Measurements from ENCODE around the gene CRYGN. TPM values are rescaled to one million over a fixed set of nuclear protein-coding genes. Genes with fewer than 3 reads are reported as not detected.
A peak's percentile ranks its signal among the peaks of the same experiment; 100 is the strongest.

Gene CRYGN
- total RNA-seq, 6 donors from 2014 or later = 0.43 to 0.61 TPM; not detected in 4

DNA sequence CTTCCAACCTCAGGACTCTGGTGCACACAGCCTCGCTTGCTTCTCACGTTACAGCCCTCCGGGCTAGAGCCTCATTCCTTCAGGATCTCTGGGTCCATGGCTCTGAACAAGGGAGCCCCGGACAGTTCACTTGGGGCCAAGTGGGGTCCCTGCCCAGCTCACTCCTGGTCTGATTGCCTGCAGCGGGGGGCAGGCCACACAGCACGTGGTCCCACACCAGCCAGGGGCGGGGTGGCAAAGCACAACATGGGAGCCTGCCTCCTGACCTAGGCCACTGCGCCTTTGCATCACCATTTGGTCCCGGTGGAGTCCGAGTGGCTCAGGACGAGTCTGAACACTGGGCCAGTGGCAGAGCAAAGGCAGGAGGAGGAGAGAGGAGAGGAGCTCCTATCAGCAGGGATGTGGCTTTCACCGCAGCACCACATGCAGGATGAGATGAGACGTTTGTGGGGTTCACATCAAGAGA is 13.4 kb upstream of the CRYGN start:
- Histone ChIP-seq H3K9me3 (no peaks in the 10 kb centered on the region), H3K27me3 (no peaks in the 10 kb centered on the region), H3K36me3 (no peaks in the 10 kb centered on the region), H3K4me3 (no peak overlapping the region), H3K4me1 (peaks cover 0 to 2% (median 0%) of the 10 kb centered on the region in 4 donors), H3K27ac (no peak overlapping the region)
- DNase-seq = peak in 1 of 2 donors; percentile 19
- TF ChIP-seq EP300 (IDR thresholded peaks at IDR 0.05) (no peak), POLR2AphosphoS5 (IDR thresholded peaks at IDR 0.05) (no peak), POLR2A (IDR thresholded peaks at IDR 0.05) (no peak)
- TF ChIP-seq, protein P1, sequence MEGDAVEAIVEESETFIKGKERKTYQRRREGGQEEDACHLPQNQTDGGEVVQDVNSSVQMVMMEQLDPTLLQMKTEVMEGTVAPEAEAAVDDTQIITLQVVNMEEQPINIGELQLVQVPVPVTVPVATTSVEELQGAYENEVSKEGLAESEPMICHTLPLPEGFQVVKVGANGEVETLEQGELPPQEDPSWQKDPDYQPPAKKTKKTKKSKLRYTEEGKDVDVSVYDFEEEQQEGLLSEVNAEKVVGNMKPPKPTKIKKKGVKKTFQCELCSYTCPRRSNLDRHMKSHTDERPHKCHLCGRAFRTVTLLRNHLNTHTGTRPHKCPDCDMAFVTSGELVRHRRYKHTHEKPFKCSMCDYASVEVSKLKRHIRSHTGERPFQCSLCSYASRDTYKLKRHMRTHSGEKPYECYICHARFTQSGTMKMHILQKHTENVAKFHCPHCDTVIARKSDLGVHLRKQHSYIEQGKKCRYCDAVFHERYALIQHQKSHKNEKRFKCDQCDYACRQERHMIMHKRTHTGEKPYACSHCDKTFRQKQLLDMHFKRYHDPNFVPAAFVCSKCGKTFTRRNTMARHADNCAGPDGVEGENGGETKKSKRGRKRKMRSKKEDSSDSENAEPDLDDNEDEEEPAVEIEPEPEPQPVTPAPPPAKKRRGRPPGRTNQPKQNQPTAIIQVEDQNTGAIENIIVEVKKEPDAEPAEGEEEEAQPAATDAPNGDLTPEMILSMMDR (IDR thresholded peaks at IDR 0.05) = no peak
- WGBS, 2 donors = 72 to 79% methylated on average over 6 to 13 of the region's 13 CpGs
- ATAC-seq (ENCODE audit: low FRiP score in 2 of 2) = no peak

DNA sequence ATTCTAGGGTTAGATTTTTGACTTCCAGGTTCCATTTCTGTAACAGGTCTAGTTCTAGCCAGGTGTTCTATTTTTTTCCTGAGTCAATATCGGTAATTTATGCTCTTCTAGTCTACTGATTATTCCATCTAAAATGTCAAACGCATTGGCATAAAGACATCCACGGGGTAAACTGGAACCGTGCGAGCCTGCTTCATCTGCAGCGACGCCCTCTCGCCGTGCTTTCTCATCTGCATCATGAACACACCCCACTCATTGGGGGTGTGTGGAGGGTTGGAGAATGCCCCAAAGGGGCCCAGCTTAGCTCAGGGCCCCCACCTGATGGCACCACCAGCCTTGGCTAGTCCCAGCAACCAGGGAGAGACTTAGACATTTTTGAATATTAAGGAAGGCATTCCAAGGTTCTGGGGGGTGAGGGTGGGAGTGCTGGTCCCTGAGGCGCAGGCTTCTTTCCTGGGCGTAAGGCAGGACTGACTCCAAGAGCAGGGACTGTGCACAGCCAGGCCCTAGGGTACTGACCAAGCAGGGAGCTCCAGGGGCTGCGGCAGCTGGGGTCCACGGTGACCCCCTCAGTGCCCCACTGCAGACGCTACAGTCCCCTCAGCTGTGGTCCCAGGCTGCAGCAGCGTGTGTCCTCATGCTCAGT is 12.9 kb upstream of the CRYGN start:
- 83 to 87% methylated on average over 10 to 15 of the region's 15 CpGs for WGBS, 2 donors
- H3K4me1 ChIP-seq = peaks cover 0 to 8% (median 5%) of the 10 kb centered on the region in 4 donors
- H3K36me3 ChIP-seq = no peaks in the 10 kb centered on the region
- ATAC-seq (ENCODE audit: low FRiP score in 2 of 2) (no peak), DNase-seq (peak in 1 of 2 donors; percentile 15)
- no peak overlapping the region for H3K4me3 ChIP-seq
- no peak overlapping the region for H3K27ac ChIP-seq
- no peaks in the 10 kb centered on the region for H3K9me3 ChIP-seq
- H3K27me3 ChIP-seq = no peaks in the 10 kb centered on the region
- TF ChIP-seq POLR2A (IDR thresholded peaks at IDR 0.05) = no peak
- TF ChIP-seq POLR2AphosphoS5 (IDR thresholded peaks at IDR 0.05) = no peak
- TF ChIP-seq EP300 (IDR thresholded peaks at IDR 0.05) = no peak
- TF ChIP-seq, protein P1 (IDR thresholded peaks at IDR 0.05) = no peak

DNA sequence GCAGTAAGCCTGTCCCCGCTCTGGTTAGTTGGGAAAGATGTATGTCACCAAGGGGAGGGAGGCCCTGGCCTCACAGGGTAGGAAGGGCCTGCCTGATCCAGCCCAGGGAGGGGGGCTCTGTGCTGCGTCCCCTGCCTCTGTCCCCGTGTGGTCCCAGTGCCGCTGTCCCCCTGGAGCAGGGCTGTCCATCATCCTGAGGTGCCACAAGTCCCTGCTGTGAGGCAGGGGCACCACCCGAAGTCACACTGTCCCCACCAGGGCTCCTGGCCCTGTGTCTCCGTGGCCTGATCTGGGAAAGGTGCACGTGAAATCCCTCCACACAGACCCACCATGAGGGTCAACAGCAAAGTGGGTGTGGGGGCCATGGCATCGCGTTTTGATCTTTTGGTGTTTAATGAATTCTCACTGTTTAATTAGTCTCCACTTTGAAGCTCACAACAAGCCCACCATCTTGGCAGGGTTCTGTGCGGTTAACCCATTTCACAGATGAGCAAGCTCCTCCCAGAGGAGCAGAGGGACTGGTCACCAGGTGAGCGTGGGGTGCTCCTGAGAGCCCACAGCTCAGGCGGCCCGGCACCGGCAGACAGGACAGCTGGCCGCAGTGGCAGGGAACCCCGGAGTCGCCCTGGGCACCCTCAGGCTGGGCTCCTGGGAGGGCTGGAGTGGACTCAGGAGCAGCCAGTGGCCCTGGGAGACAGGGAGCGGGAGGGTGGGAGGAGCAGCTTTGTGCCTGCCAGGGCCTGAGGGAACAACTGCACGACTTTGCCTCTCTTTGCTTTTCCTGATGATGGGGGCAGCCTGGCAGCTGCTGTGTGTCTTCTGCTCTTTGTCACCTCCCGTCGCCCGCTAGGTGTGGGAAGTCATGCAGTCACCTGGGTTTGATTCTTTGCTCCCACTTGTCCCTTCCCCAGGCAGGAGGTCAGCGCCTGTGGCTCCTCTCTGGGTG is 12.0 kb upstream of the CRYGN start:
- Histone ChIP-seq H3K36me3 (no peaks in the 10 kb centered on the region), H3K4me3 (no peak overlapping the region), H3K4me1 (peaks cover 0 to 9% (median 6%) of the 10 kb centered on the region in 4 donors), H3K27me3 (no peaks in the 10 kb centered on the region), H3K9me3 (no peaks in the 10 kb centered on the region), H3K27ac (no peak overlapping the region)
- no peak for ATAC-seq (ENCODE audit: low FRiP score in 2 of 2)
- TF ChIP-seq POLR2A (IDR thresholded peaks at IDR 0.05) (no peak), EP300 (IDR thresholded peaks at IDR 0.05) (no peak), POLR2AphosphoS5 (IDR thresholded peaks at IDR 0.05) (no peak)
- TF ChIP-seq, protein P1 (IDR thresholded peaks at IDR 0.05) = no peak
- DNase-seq = peak in 1 of 2 donors; percentile 12
- 84 to 89% methylated on average over 15 to 20 of the region's 23 CpGs for WGBS, 2 donors

DNA sequence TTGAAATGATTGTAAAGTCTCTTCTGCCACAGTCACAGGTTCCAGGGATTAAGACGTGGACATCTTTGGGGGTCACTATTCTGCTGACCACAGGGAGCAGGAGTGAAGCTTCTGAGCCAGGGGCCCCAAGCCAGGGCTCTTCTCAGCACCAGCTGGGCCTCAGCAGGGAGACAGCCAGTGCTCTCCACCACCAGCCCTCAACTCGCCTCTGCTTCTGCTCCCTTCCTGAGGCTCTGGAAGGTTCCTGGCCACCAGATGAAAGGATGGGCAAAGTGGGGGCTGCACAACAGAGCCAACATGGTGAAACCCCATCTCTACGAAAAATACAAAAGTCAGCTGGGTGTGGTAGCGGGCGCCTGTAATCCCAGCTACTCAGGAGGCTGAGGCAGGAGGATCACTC is 11.2 kb upstream of the CRYGN start:
- no peak overlapping the region for H3K27ac ChIP-seq
- WGBS, 2 donors = 73 to 85% methylated on average over 4 to 5 of the region's 5 CpGs
- ATAC-seq (ENCODE audit: low FRiP score in 2 of 2) (no peak), DNase-seq (peak in 1 of 2 donors; percentile 11)
- no peak overlapping the region for H3K4me3 ChIP-seq
- no peaks in the 10 kb centered on the region for H3K36me3 ChIP-seq
- H3K9me3 ChIP-seq = no peaks in the 10 kb centered on the region
- no peaks in the 10 kb centered on the region for H3K27me3 ChIP-seq
- TF ChIP-seq POLR2A (IDR thresholded peaks at IDR 0.05) = no peak
- peaks cover 0 to 9% (median 6%) of the 10 kb centered on the region in 4 donors for H3K4me1 ChIP-seq

DNA sequence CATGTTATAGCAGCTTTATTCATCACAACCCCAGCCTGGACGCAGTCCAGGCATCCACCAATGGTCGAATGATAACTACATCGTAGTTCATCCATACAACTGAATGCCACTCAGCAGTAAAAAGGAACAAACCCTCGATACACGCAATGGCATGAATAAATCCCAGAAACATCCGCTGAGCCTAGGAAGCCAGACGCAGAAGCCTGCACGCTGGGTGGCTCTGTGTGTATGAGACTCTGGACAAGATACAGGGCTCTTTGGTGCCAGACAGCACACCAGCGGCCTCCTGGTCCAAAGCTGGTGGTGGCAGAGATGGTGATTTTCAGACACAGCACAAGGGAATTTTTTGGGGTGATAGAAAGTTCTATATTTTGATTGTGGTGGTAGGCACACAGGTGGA is 10.0 kb upstream of the CRYGN start:
- Histone ChIP-seq H3K27me3 (no peaks in the 10 kb centered on the region), H3K27ac (no peak overlapping the region), H3K4me3 (no peak overlapping the region), H3K4me1 (peaks cover 0 to 9% (median 6%) of the 10 kb centered on the region in 4 donors), H3K36me3 (no peaks in the 10 kb centered on the region), H3K9me3 (no peaks in the 10 kb centered on the region)
- DNase-seq (no peak), ATAC-seq (ENCODE audit: low FRiP score in 2 of 2) (no peak)
- WGBS, 2 donors = 88 to 89% methylated on average over 9 of the region's 9 CpGs
- TF ChIP-seq, protein P1 (IDR thresholded peaks at IDR 0.05) = no peak
- TF ChIP-seq POLR2AphosphoS5 (IDR thresholded peaks at IDR 0.05) (no peak), POLR2A (IDR thresholded peaks at IDR 0.05) (no peak)
